Neuronal stem cell (in vitro differentiated cells): ENCODE data around the gene ZNF681.

Experiments
- DNase-seq: peaks from one replicate; pipeline ENCODE4 v3.0.0-alpha.2; 2013; ENCODE audit warnings: low spot score
- H2AFZ ChIP-seq: one replicate; pipeline ENCODE4 v1.6.1; 2013; ENCODE audit warnings: mild to moderate bottlenecking, low read length, inconsistent platforms
- H2AK5ac ChIP-seq: 2 replicates; pipeline ENCODE4 v1.6.1; 2013; ENCODE audit warnings: low read depth, mild to moderate bottlenecking, inconsistent platforms, low read length, moderate library complexity, mixed read lengths
- H2BK120ac ChIP-seq: 2 replicates; pipeline ENCODE4 v1.6.1; 2013; ENCODE audit warnings: low read depth, mild to moderate bottlenecking, inconsistent platforms, low read length, moderate library complexity, mixed read lengths
- H2BK12ac ChIP-seq: one replicate; pipeline ENCODE4 v1.6.1; 2013; ENCODE audit warnings: low read length, inconsistent platforms
- H2BK15ac ChIP-seq: 2 replicates; pipeline ENCODE4 v1.6.1; 2013; ENCODE audit warnings: mild to moderate bottlenecking, low read length, inconsistent platforms, mixed read lengths
- H2BK5ac ChIP-seq: one replicate; pipeline ENCODE4 v1.6.1; 2013; ENCODE audit warnings: inconsistent platforms, mild to moderate bottlenecking, low read length, moderate library complexity
- H3K14ac ChIP-seq: one replicate; pipeline ENCODE4 v1.6.1; 2013; ENCODE audit warnings: low read length, inconsistent platforms
- H3K18ac ChIP-seq: 2 replicates; pipeline ENCODE4 v1.6.1; 2013; ENCODE audit warnings: low read length, inconsistent platforms
- H3K23ac ChIP-seq: 2 replicates; pipeline ENCODE4 v1.6.1; 2013; ENCODE audit warnings: low read depth, mild to moderate bottlenecking, mixed read lengths, low read length, inconsistent platforms; ENCODE audit not compliant: poor library complexity
- H3K27ac ChIP-seq: replicated peaks from 3 replicates; pipeline ENCODE4 v1.5.1; 2013; ENCODE audit warnings: low read length, inconsistent platforms
- H3K27me3 ChIP-seq, 3 experiments: 2 replicates each; pipeline ENCODE4 v1.6.1; 2013; ENCODE audit warnings: low read length in 3 of 3, mild to moderate bottlenecking in 2 of 3, inconsistent platforms in 1 of 3, low read depth in 1 of 3, mixed read lengths in 1 of 3, moderate library complexity in 1 of 3; ENCODE audit not compliant: control insufficient read depth in 3 of 3, insufficient read depth in 3 of 3
- H3K36me3 ChIP-seq, 2 donors: replicated peaks in 1 of 2; 2 replicates each; pipeline ENCODE4 v1.6.1; 2013; ENCODE audit warnings: low read length in 2 of 2; ENCODE audit not compliant: control insufficient read depth in 2 of 2, insufficient read depth in 2 of 2
- H3K4ac ChIP-seq: 2 replicates; pipeline ENCODE4 v1.6.1; 2013; ENCODE audit warnings: inconsistent platforms, mild to moderate bottlenecking, low read length, moderate library complexity
- H3K4me1 ChIP-seq, 2 donors: 1 replicate in 1 of 2; 2 replicates in 1 of 2; pipeline ENCODE4 v1.6.1; 2013; ENCODE audit warnings: low read length in 2 of 2, low read depth in 1 of 2; ENCODE audit not compliant: control insufficient read depth in 2 of 2, insufficient read depth in 1 of 2
- H3K4me2 ChIP-seq: one replicate; pipeline ENCODE4 v1.6.1; 2013; ENCODE audit warnings: mild to moderate bottlenecking, low read length, inconsistent platforms; ENCODE audit not compliant: insufficient read depth, poor library complexity, severe bottlenecking
- H3K4me3 ChIP-seq, 2 donors: 2 replicates each; pipeline ENCODE4 v1.5.1; 2013; ENCODE audit warnings: low read length in 2 of 2, mild to moderate bottlenecking in 2 of 2, inconsistent platforms in 1 of 2, moderate library complexity in 1 of 2
- H3K79me1 ChIP-seq: one replicate; pipeline ENCODE4 v1.6.1; 2013; ENCODE audit warnings: low read depth, mild to moderate bottlenecking, inconsistent platforms, low read length, moderate library complexity
- H3K9ac ChIP-seq: one replicate; pipeline ENCODE4 v1.6.1; 2013; ENCODE audit warnings: mild to moderate bottlenecking, low read depth, low read length, inconsistent platforms; ENCODE audit not compliant: poor library complexity
- H3K9me3 ChIP-seq, 2 donors: replicated peaks in 1 of 2; 2 replicates each; pipeline versions ENCODE3 to v1.6.1; 2013; ENCODE audit warnings: low read length in 2 of 2, mild to moderate bottlenecking in 2 of 2, inconsistent platforms in 1 of 2, low read depth in 1 of 2, mixed read lengths in 1 of 2, moderate library complexity in 1 of 2; ENCODE audit not compliant: control insufficient read depth in 2 of 2, insufficient read depth in 1 of 2
- H4K8ac ChIP-seq: one replicate; pipeline ENCODE4 v1.6.1; 2013; ENCODE audit warnings: low read depth, mild to moderate bottlenecking, inconsistent platforms, low read length, moderate library complexity
- H4K91ac ChIP-seq: one replicate; pipeline ENCODE4 v1.6.1; 2013; ENCODE audit warnings: low read length, low read depth, mild to moderate bottlenecking, inconsistent platforms; ENCODE audit not compliant: poor library complexity
- whole genome bisulfite sequencing, 2 donors: extraction: QIAGEN DNeasy Blood & Tissue Kit; methylation state at CpG; one replicate each; pipeline ENCODE4 v1.1.7; 2013; ENCODE audit warnings: missing lambda C conversion rate in 2 of 2, mixed read lengths in 1 of 2; ENCODE audit not compliant: insufficient read length in 2 of 2, insufficient replicate concordance in 1 of 2; ENCODE audit errors: extremely low coverage in 2 of 2; 5-methylcytosine and 5-hydroxymethylcytosine counted together

Gene ZNF681

GRCh38 chr19:23769691-23770468 lies 11.2 kb upstream of the ZNF681 start:
- no peak overlapping the region for H3K4ac ChIP-seq
- no peak overlapping the region for H2BK12ac ChIP-seq
- no peak overlapping the region for H2BK5ac ChIP-seq
- H2BK15ac ChIP-seq: no peak overlapping the region
- H3K9me3 ChIP-seq: peaks cover 2 to 83% of the 10 kb centered on the region in 2 donors
- no peaks in the 10 kb centered on the region for H3K79me1 ChIP-seq
- no peak overlapping the region for H3K23ac ChIP-seq
- H2BK120ac ChIP-seq: no peak overlapping the region
- no peaks in the 10 kb centered on the region for H3K4me1 ChIP-seq
- H3K9ac ChIP-seq: no peak overlapping the region
- no peak overlapping the region for H4K91ac ChIP-seq
- no peak overlapping the region for H4K8ac ChIP-seq
- H3K4me3 ChIP-seq: no peak overlapping the region
- H3K36me3 ChIP-seq: peaks cover 10 to 91% of the 10 kb centered on the region in 2 donors
- no peak overlapping the region for H2AFZ ChIP-seq
- no peak overlapping the region for H2AK5ac ChIP-seq
- WGBS, 2 donors: no CpG with 5 or more reads among the region's 3 CpGs
- H3K27me3 ChIP-seq: no peaks in the 10 kb centered on the region
- H3K4me2 ChIP-seq: no peak overlapping the region
- H3K14ac ChIP-seq: no peak overlapping the region
- H3K27ac ChIP-seq: no peak overlapping the region
- no peak overlapping the region for H3K18ac ChIP-seq
- no peak for DNase-seq

- Histone ChIP-seq H3K27ac (no peak overlapping the region), H4K8ac (no peak overlapping the region), H3K9me3 (peaks cover 3 to 70% of the 10 kb centered on the region in 2 donors), H2BK120ac (no peak overlapping the region), H3K36me3 (peaks cover 8 to 74% of the 10 kb centered on the region in 2 donors), H3K4me3 (no peak overlapping the region), H3K18ac (no peak overlapping the region), H2BK5ac (no peak overlapping the region), H3K27me3 (no peaks in the 10 kb centered on the region), H2BK15ac (no peak overlapping the region), H3K23ac (no peak overlapping the region), H2AK5ac (no peak overlapping the region), H3K4me1 (no peaks in the 10 kb centered on the region), H2AFZ (no peak overlapping the region), H2BK12ac (no peak overlapping the region), H3K4ac (no peak overlapping the region), H3K79me1 (no peaks in the 10 kb centered on the region), H3K14ac (no peak overlapping the region), H4K91ac (no peak overlapping the region), H3K4me2 (no peak overlapping the region), H3K9ac (no peak overlapping the region)
- no CpG with 5 or more reads among the region's 13 CpGs for WGBS, 2 donors
- DNase-seq: no peak
Measured at GRCh38 chr19:23766951-23767350, 8.3 kb upstream of the ZNF681 start.

DNA sequence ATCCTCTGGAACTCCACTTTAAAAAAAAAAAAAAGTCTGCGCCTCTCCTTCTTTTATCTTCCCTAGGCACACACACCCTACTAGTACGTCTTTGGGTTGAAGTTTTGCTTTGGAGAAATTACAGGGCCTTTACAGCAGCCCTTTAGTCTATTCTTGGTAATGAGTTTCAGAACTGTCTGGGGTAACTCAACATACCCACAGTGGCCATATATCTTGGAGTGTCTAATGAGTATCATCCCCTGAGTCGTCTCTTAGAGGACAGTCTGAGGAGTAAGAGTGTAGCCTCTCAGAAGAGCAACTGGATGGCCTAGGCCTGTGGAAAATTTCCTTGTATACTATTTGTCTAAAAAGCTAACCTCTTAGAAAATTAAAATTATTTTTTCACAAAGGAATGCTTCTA lies 6.1 kb upstream of the ZNF681 start:
- H2AK5ac ChIP-seq: no peak overlapping the region
- no peak overlapping the region for H3K23ac ChIP-seq
- no peaks in the 10 kb centered on the region for H3K27me3 ChIP-seq
- DNase-seq: no peak
- no peak overlapping the region for H3K4ac ChIP-seq
- no peak overlapping the region for H4K8ac ChIP-seq
- no peak overlapping the region for H2BK120ac ChIP-seq
- H4K91ac ChIP-seq: no peak overlapping the region
- no peaks in the 10 kb centered on the region for H3K79me1 ChIP-seq
- no peak overlapping the region for H2AFZ ChIP-seq
- H2BK12ac ChIP-seq: no peak overlapping the region
- H2BK5ac ChIP-seq: no peak overlapping the region
- H3K27ac ChIP-seq: no peak overlapping the region
- H3K4me2 ChIP-seq: no peak overlapping the region
- H3K4me1 ChIP-seq: no peaks in the 10 kb centered on the region
- peaks cover 3 to 50% of the 10 kb centered on the region in 2 donors for H3K9me3 ChIP-seq
- H3K18ac ChIP-seq: no peak overlapping the region
- no peak overlapping the region for H3K9ac ChIP-seq
- peaks cover under 1 to 52% of the 10 kb centered on the region in 2 donors for H3K36me3 ChIP-seq
- no peak overlapping the region for H3K4me3 ChIP-seq
- no peak overlapping the region for H3K14ac ChIP-seq
- no CpG with 5 or more reads among the region's 3 CpGs for WGBS, 2 donors
- H2BK15ac ChIP-seq: no peak overlapping the region

- no peaks in the 10 kb centered on the region for H3K27me3 ChIP-seq
- peak overlapping the region; percentile 75 for H2BK5ac ChIP-seq
- no CpG with 5 or more reads among the region's 51 CpGs for WGBS, 2 donors
Measured at GRCh38 chr19:23762884-23763711, 4.4 kb upstream of the ZNF681 start.

More at GRCh38 chr19:23762884-23763711, 4.4 kb upstream of the ZNF681 start:
- Histone ChIP-seq H2BK12ac (no peak overlapping the region), H3K4me3 (peak overlapping the region; percentile 85 to 96), H4K91ac (no peak overlapping the region), H2AK5ac (no peak overlapping the region), H3K18ac (peak overlapping the region; percentile 5), H2BK120ac (no peak overlapping the region), H3K9me3 (peaks cover 1 to 34% of the 10 kb centered on the region in 2 donors), H4K8ac (no peak overlapping the region), H2AFZ (peak overlapping the region; percentile 95), H3K79me1 (no peaks in the 10 kb centered on the region), H3K4ac (peak overlapping the region; percentile 37), H3K4me2 (peak overlapping the region; percentile 52), H3K9ac (peak overlapping the region; percentile 60), H3K14ac (no peak overlapping the region), H3K23ac (no peak overlapping the region), H3K27ac (peak overlapping the region; percentile 72), H2BK15ac (no peak overlapping the region), H3K36me3 (peaks cover 0 to 36% of the 10 kb centered on the region in 2 donors), H3K4me1 (no peaks in the 10 kb centered on the region)
- peak; percentile 83 for DNase-seq
